ENCODE results near the gene LRRK1. TPM values are rescaled to one million over a fixed set of nuclear protein-coding genes. Genes with fewer than 3 reads are reported as not detected.

LRRK1 gene
- total RNA-seq, 4 donors from 2014 or later, result 9.4 to 35.5 (median 16.9) TPM

DNA sequence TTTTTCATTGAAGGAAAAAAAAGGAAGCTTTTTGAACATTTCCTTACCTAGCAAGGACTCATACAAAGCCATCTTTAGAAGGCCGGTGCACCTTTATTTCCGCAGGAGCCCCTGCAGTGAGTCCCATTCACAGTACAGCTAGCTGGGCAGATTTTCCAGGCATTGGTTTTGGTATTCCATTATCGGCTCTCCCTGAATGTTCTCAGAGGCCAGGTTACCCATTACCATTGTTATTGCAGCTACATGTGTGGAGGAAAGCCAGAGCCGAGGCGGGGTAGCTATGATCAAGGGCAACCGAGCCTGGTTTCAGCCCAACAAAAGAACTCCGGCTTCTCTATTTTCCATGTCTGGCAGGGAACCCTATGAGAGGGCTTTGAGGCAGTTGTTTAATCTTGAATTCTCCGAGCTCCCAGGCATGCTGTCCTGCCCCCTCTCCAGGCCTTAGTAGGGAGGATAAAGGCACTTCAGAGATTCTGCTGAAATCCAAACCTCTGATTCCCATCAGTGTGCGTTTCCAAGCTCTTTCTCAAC, 100.3 kb downstream of the LRRK1 start:
- ATAC-seq (ENCODE audit: low FRiP score) (no peak), DNase-seq (ENCODE audit: low spot score) (no peak)
- no peak for TF ChIP-seq CTCF (IDR thresholded peaks at IDR 0.05)

DNA sequence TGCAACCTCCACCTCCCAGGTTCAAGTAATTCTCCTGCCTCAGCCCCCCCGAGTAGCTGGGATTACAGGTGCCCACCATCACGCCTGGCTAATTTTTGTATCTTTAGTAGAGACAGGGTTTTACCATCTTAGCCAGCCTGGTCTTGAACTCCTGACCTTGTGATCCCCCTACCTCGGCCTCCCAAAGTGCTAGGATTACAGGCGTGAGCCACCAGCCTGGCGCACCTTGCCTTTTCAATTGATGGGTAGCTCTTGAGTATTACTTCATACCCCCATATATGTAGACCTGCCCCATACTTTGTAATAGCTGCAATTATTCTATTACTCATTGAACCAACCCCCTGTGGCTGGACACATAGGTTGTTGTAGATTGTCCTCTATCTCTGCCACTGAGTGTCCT, 101.3 kb downstream of the LRRK1 start:
- no peak for TF ChIP-seq CTCF (IDR thresholded peaks at IDR 0.05)
- ATAC-seq (ENCODE audit: low FRiP score) (no peak), DNase-seq (ENCODE audit: low spot score) (no peak)

DNA sequence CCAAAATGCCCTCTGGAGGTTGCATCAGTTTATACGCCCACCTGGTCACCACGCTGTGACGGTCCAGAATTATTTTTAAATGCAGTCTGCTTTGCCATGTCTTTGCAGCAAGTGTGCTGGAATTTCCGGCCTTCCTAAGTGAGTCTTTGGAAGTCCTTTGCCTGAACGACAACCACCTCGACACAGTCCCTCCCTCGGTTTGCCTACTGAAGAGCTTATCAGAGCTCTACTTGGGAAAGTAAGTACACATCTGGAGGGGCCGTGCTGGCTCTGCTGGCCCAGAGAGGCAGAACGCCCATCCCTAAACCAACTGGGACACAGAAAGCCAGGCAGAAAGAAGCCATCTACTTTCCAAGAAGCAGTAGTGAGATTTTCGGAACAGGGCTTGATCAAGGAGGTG, 101.8 kb downstream of the LRRK1 start:
- no peak for DNase-seq (ENCODE audit: low spot score)
- no peak for ATAC-seq (ENCODE audit: low FRiP score)
- no peak for TF ChIP-seq CTCF (IDR thresholded peaks at IDR 0.05)

- no peak for DNase-seq (ENCODE audit: low spot score)
- TF ChIP-seq CTCF (IDR thresholded peaks at IDR 0.05), result no peak
- ATAC-seq (ENCODE audit: low FRiP score), result no peak
These were observed 103.1 kb downstream of the LRRK1 start for GRCh38 chr15:101022306-101022705.

DNA sequence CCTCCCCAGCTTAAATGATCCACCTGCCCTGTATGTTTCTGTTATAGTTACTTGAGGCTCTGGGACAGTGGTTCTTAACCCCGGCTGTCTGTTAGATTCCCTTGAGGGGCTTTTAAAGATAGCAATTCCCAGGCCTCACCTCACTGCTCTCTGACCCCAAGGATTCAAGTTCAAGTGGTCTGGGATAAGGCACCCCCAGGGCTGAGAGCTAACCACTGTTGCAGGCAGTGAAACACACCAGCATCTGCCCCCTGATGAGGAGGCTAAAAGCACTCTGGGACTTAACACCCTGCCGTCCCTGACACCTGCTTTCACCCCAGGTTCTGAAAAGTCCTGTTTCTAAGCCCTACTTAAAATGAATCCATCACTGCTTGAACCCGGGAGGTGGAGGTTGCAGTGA, 103.7 kb downstream of the LRRK1 start:
- no peak for TF ChIP-seq CTCF (IDR thresholded peaks at IDR 0.05)
- ATAC-seq (ENCODE audit: low FRiP score), result no peak
- DNase-seq (ENCODE audit: low spot score), result no peak

DNA sequence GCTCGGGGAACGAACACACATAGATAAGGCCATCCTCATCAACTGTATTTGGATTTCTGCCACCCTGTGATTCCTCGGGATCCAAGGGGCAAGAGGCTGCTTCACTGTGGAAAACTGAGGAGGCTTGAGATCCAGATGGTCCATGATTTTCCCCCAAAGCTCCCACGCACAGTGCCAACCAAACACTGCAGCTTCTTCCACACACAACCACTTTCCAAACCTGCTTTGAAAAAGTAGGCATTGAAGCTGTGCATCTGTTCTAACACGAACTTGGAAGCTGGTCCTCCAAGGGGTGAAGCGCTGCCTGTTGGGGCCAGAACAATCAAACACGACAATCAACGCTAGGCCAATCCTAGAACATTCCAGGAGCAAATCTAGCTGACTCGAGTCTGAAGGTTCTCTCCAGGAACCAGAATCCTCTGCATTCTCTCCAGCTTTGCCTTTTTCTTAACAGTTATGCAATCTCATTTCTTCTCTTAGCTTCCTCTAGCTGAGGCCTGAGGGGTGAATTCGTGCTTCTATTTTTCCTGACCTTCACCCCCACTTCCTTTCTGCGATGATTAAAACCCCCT, 104.4 kb downstream of the LRRK1 start:
- no peak for TF ChIP-seq CTCF (IDR thresholded peaks at IDR 0.05)
- ATAC-seq (ENCODE audit: low FRiP score) (no peak), DNase-seq (ENCODE audit: low spot score) (no peak)

- ATAC-seq (ENCODE audit: low FRiP score) (no peak), DNase-seq (ENCODE audit: low spot score) (no peak)
- TF ChIP-seq CTCF (IDR thresholded peaks at IDR 0.05), result no peak
These were observed 105.0 kb downstream of the LRRK1 start for GRCh38 chr15:101024073-101024695.
